HCT116 (cell line): ENCODE data around the gene PLA2G12B. TPM values are rescaled to one million over a fixed set of nuclear protein-coding genes. Genes with fewer than 3 reads are reported as not detected.

Source experiments
- ATAC-seq: fragments of 200-7000 bp; cut with Tn5 transposase; 2 replicates; pipeline ENCODE4 v1.9.1; 2020; ENCODE audit warnings: mild to moderate bottlenecking, moderate library complexity
- BruUV-seq: library from RNA; stranded (reverse); fragments of 400-500 nt; replicated peaks from 2 replicates; lab custom pipeline; 2021; lab: Mats Ljungman, UMichigan
- CTCF ChIA-PET: fragments of 300-600 bp; sonication (Branson Sonifier 250); formaldehyde crosslinking; loops from one replicate; lab custom pipeline; 2021; ENCODE audit warnings: antibody characterized with exemption; lab: Charles Lee
- POLR2A ChIA-PET: fragments of 300-600, 350-600 bp; sonication (Branson Sonifier 250); formaldehyde crosslinking; loops from one replicate; lab custom pipeline; 2021; ENCODE audit warnings: antibody characterized with exemption; lab: Charles Lee
- RAD21 ChIA-PET, 2 experiments: fragments of 300-600 bp; sonication (Branson Sonifier 250); formaldehyde crosslinking; loops; one replicate each; lab custom pipeline; 2023; ENCODE audit warnings: low total read pairs in 2 of 2; ENCODE audit not compliant: uncharacterized antibody in 2 of 2, unreplicated experiment in 2 of 2, low non-redundant PET in 1 of 2; lab: Charles Lee
- DNase-seq: peaks from one replicate; pipeline ENCODE4 v3.0.0-alpha.2; 2010; ENCODE audit warnings: low read depth, low spot score
- H2AFZ ChIP-seq: fragments of 200-600 bp; shearing (Covaris generic), sonication (generic); 2 replicates; pipeline ENCODE4 v1.6.1; 2017; ENCODE audit warnings: low read depth, mixed run types, mixed read lengths, antibody characterized with exemption, low read length; ENCODE audit not compliant: poor library complexity, severe bottlenecking
- H3K27ac ChIP-seq: 2 replicates; pipeline ENCODE4 v1.5.1; 2012; ENCODE audit warnings: low read depth, low read length
- H3K27me3 ChIP-seq: fragments of 200-600 bp; sonication (generic); 2 replicates; pipeline ENCODE4 v1.6.1; 2016; ENCODE audit warnings: mixed run types, low read length, mixed read lengths; ENCODE audit not compliant: insufficient read depth
- H3K36me3 ChIP-seq, 2 experiments: fragments of 200-500 bp in 1 of 2; fragments of 200-600 bp in 1 of 2; sonication (Bioruptor generic) in 1 of 2; sonication (generic) in 1 of 2; 2 replicates each; pipeline versions ENCODE4 v1.5.1 to v1.6.1; 2014 to 2016; ENCODE audit warnings: low read length in 2 of 2, inconsistent platforms in 1 of 2, mixed read lengths in 1 of 2, mixed run types in 1 of 2; ENCODE audit not compliant: insufficient read depth in 2 of 2, control insufficient read depth in 1 of 2
- H3K4me1 ChIP-seq, 2 experiments: fragments of 200-600 bp in 1 of 2; sonication (generic) in 1 of 2; 2 replicates each; pipeline versions ENCODE4 v1.5.1 to v1.6.1; 2012 to 2017; ENCODE audit warnings: low read length in 2 of 2, inconsistent platforms in 1 of 2, mild to moderate bottlenecking in 1 of 2, mixed read lengths in 1 of 2, mixed run types in 1 of 2, moderate library complexity in 1 of 2; ENCODE audit not compliant: insufficient read depth in 2 of 2, control insufficient read depth in 1 of 2
- H3K4me2 ChIP-seq: fragments of 200-600 bp; sonication (generic); 2 replicates; pipeline ENCODE4 v1.6.1; 2017; ENCODE audit warnings: mixed run types, low read length, mixed read lengths
- H3K4me3 ChIP-seq, 2 experiments: fragments of 200-600 bp in 1 of 2; sonication (generic) in 1 of 2; replicated peaks in 1 of 2; 2 replicates each; pipeline ENCODE4 v1.5.1; 2011 to 2016; ENCODE audit warnings: low read length in 2 of 2, control low read depth in 1 of 2, low read depth in 1 of 2, mild to moderate bottlenecking in 1 of 2, mixed read lengths in 1 of 2, mixed run types in 1 of 2
- H3K79me2 ChIP-seq: fragments of 200-600 bp; sonication (generic); 2 replicates; pipeline ENCODE4 v1.6.1; 2017; ENCODE audit warnings: mild to moderate bottlenecking, mixed run types, low read length, moderate library complexity, mixed read lengths; ENCODE audit not compliant: insufficient read depth
- H3K9ac ChIP-seq: fragments of 200-600 bp; sonication (generic); 2 replicates; pipeline ENCODE4 v1.6.1; 2016; ENCODE audit warnings: low read length, mixed read lengths
- H3K9me2 ChIP-seq: fragments of 200-600 bp; sonication (generic), shearing (Covaris generic); 2 replicates; pipeline ENCODE4 v1.6.1; 2017; ENCODE audit warnings: mixed run types, mild to moderate bottlenecking, moderate library complexity; ENCODE audit not compliant: insufficient read depth
- H3K9me3 ChIP-seq, 2 experiments: fragments of 200-500 bp in 1 of 2; fragments of 200-600 bp in 1 of 2; sonication (Bioruptor generic) in 1 of 2; sonication (generic) in 1 of 2; 2 replicates each; pipeline ENCODE4 v1.6.1; 2014 to 2017; ENCODE audit warnings: low read length in 2 of 2, mixed read lengths in 2 of 2, inconsistent platforms in 1 of 2, low read depth in 1 of 2, mild to moderate bottlenecking in 1 of 2, mixed run types in 1 of 2, moderate library complexity in 1 of 2; ENCODE audit not compliant: control insufficient read depth in 1 of 2, insufficient read depth in 1 of 2
- H4K20me1 ChIP-seq: fragments of 200-600 bp; sonication (generic), shearing (Covaris generic); 2 replicates; pipeline ENCODE4 v1.6.1; 2017; ENCODE audit warnings: mixed run types, mild to moderate bottlenecking, moderate library complexity; ENCODE audit not compliant: insufficient read depth
- CBX3 ChIP-seq: IDR thresholded peaks from 2 replicates; pipeline ENCODE4 v1.6.1; 2012; ENCODE audit warnings: low read depth
- CEBPB ChIP-seq: IDR thresholded peaks from 2 replicates; pipeline ENCODE4 v1.6.1; 2012; ENCODE audit warnings: low read depth
- ELF1 ChIP-seq: IDR thresholded peaks from 2 replicates; pipeline ENCODE4 v1.6.1; 2012; ENCODE audit warnings: low read depth, borderline replicate concordance
- EZH2 ChIP-seq: fragments of 200-600 bp; sonication (generic); IDR thresholded peaks from 2 replicates; pipeline ENCODE4 v1.6.1; 2017; ENCODE audit warnings: antibody characterized with exemption, mixed run types
- FOSL1 ChIP-seq: IDR thresholded peaks from 2 replicates; pipeline ENCODE4 v1.6.1; 2012; ENCODE audit warnings: low read depth
- JUND ChIP-seq: IDR thresholded peaks from 2 replicates; pipeline ENCODE4 v1.6.1; 2012
- MAX ChIP-seq: IDR thresholded peaks from 2 replicates; pipeline ENCODE4 v1.6.1; 2012
- POLR2A ChIP-seq: IDR thresholded peaks from 2 replicates; pipeline ENCODE4 v1.7.0; 2011; ENCODE audit warnings: borderline replicate concordance; ENCODE audit not compliant: insufficient read depth, insufficient read length; ENCODE audit errors: extremely low read depth
- POLR2AphosphoS5 ChIP-seq: IDR thresholded peaks from 2 replicates; pipeline ENCODE4 v1.6.1; 2011; ENCODE audit warnings: mild to moderate bottlenecking, low read depth, low read length, moderate library complexity
- REST ChIP-seq: IDR thresholded peaks from 2 replicates; pipeline ENCODE4 v1.6.1; 2012; ENCODE audit warnings: low read depth
- SIN3A ChIP-seq: IDR thresholded peaks from 2 replicates; pipeline ENCODE4 v1.6.1; 2012; ENCODE audit warnings: low read depth
- SP1 ChIP-seq: IDR thresholded peaks from 2 replicates; pipeline ENCODE4 v1.6.1; 2012; ENCODE audit warnings: low read depth
- SRF ChIP-seq: IDR thresholded peaks from 2 replicates; pipeline ENCODE4 v1.6.1; 2012; ENCODE audit warnings: low read depth
- TCF7L2 ChIP-seq: IDR thresholded peaks from 2 replicates; pipeline ENCODE4 v1.7.0; 2011; ENCODE audit warnings: borderline replicate concordance, inconsistent platforms; ENCODE audit not compliant: insufficient read depth, insufficient read length; ENCODE audit errors: extremely low read depth
- YY1 ChIP-seq: IDR thresholded peaks from 2 replicates; pipeline ENCODE4 v1.6.1; 2011; ENCODE audit warnings: low read length, low read depth, moderate library complexity, mild to moderate bottlenecking; ENCODE audit not compliant: insufficient replicate concordance; ENCODE audit errors: extremely low read depth
- ZFX ChIP-seq: fragments of 450-650 bp; IDR thresholded peaks from 2 replicates; pipeline ENCODE4 v1.6.1; 2017
- intact Hi-C: fragments of 100-400 bp; cut with micrococcal nuclease; formaldehyde crosslinking; loops from 2 replicates; pipeline ENCODE4 v1.10.0; 2022
- total RNA-seq: library from RNA; stranded (reverse); gene quantifications from one replicate; pipeline ENCODE4 v1.2.1, GENCODE V29; 2021; ENCODE audit not compliant: unreplicated experiment
- TF ChIP-seq, protein P1 (sequence below), 3 experiments: fragments of 200-600 bp in 1 of 3; sonication (generic) in 1 of 3; IDR thresholded peaks in 2 of 3; conservative IDR thresholded peaks in 1 of 3; 2 replicates each; pipeline ENCODE4 v1.5.1; 2012 to 2017; ENCODE audit warnings: low read depth in 2 of 3, low read length in 2 of 3, antibody characterized with exemption in 1 of 3, borderline replicate concordance in 1 of 3, control low read depth in 1 of 3, mild to moderate bottlenecking in 1 of 3, mixed read lengths in 1 of 3, mixed run types in 1 of 3, moderate library complexity in 1 of 3; ENCODE audit not compliant: insufficient read depth in 1 of 3
- TF ChIP-seq, protein P2 (sequence below): IDR thresholded peaks from 2 replicates; pipeline ENCODE4 v1.6.1; 2011; ENCODE audit warnings: mild to moderate bottlenecking, low read length, moderate library complexity; ENCODE audit not compliant: insufficient replicate concordance; ENCODE audit errors: extremely low read depth
- TF ChIP-seq, protein P3 (sequence below): IDR thresholded peaks from 2 replicates; pipeline ENCODE4 v1.6.1; 2012

PLA2G12B gene
- total RNA-seq, 1 experiment from 2014 or later = not detected

- H3K36me3 ChIP-seq = no peaks in the 10 kb centered on the region
- H2AFZ ChIP-seq = no peak overlapping the region
- no TSS peak for BruUV-seq
- ChIA-PET CTCF (no interaction called here), RAD21 (no interaction called here), POLR2A (no interaction called here)
- no peaks in the 10 kb centered on the region for H3K79me2 ChIP-seq
- H3K4me3 ChIP-seq = no peak overlapping the region
- TF ChIP-seq EZH2 = no peak
- TF ChIP-seq TCF7L2 = no peak
- TF ChIP-seq POLR2AphosphoS5 = no peak
- no peak for TF ChIP-seq SRF
- no peak for TF ChIP-seq CBX3
- no peak for TF ChIP-seq SP1
- TF ChIP-seq ELF1 = no peak
- TF ChIP-seq, protein P1, sequence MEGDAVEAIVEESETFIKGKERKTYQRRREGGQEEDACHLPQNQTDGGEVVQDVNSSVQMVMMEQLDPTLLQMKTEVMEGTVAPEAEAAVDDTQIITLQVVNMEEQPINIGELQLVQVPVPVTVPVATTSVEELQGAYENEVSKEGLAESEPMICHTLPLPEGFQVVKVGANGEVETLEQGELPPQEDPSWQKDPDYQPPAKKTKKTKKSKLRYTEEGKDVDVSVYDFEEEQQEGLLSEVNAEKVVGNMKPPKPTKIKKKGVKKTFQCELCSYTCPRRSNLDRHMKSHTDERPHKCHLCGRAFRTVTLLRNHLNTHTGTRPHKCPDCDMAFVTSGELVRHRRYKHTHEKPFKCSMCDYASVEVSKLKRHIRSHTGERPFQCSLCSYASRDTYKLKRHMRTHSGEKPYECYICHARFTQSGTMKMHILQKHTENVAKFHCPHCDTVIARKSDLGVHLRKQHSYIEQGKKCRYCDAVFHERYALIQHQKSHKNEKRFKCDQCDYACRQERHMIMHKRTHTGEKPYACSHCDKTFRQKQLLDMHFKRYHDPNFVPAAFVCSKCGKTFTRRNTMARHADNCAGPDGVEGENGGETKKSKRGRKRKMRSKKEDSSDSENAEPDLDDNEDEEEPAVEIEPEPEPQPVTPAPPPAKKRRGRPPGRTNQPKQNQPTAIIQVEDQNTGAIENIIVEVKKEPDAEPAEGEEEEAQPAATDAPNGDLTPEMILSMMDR (IDR thresholded peaks at IDR 0.05 in 2 of 3, conservative IDR thresholded peaks at IDR 0.05 in 1 of 3; ENCODE audit: borderline replicate concordance in 1 of 3, insufficient read depth in 1 of 3, low read depth in 2 of 3, low read length in 2 of 3) = no peak
- TF ChIP-seq FOSL1 = no peak
- no peak for TF ChIP-seq POLR2A
- no peak for TF ChIP-seq MAX
- TF ChIP-seq, protein P2, sequence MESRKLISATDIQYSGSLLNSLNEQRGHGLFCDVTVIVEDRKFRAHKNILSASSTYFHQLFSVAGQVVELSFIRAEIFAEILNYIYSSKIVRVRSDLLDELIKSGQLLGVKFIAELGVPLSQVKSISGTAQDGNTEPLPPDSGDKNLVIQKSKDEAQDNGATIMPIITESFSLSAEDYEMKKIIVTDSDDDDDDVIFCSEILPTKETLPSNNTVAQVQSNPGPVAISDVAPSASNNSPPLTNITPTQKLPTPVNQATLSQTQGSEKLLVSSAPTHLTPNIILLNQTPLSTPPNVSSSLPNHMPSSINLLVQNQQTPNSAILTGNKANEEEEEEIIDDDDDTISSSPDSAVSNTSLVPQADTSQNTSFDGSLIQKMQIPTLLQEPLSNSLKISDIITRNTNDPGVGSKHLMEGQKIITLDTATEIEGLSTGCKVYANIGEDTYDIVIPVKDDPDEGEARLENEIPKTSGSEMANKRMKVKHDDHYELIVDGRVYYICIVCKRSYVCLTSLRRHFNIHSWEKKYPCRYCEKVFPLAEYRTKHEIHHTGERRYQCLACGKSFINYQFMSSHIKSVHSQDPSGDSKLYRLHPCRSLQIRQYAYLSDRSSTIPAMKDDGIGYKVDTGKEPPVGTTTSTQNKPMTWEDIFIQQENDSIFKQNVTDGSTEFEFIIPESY = no peak
- no peak for TF ChIP-seq CEBPB
- no peak for TF ChIP-seq JUND
- no peak for TF ChIP-seq YY1
- no peak for TF ChIP-seq REST
- no peak for TF ChIP-seq ZFX
- no peak for TF ChIP-seq SIN3A
- TF ChIP-seq, protein P3, sequence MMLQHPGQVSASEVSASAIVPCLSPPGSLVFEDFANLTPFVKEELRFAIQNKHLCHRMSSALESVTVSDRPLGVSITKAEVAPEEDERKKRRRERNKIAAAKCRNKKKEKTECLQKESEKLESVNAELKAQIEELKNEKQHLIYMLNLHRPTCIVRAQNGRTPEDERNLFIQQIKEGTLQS = no peak
- H3K4me1 ChIP-seq = no peaks in the 10 kb centered on the region
- no peak for ATAC-seq
- H3K27me3 ChIP-seq = no peaks in the 10 kb centered on the region; the same call in 1 of the 2 replicates
- intact Hi-C loops = no loop called here
- H3K4me2 ChIP-seq = no peak overlapping the region
- DNase-seq = no peak
- no peaks in the 10 kb centered on the region for H3K9me2 ChIP-seq
- H3K9ac ChIP-seq = no peak overlapping the region
- no peaks in the 10 kb centered on the region for H3K9me3 ChIP-seq
- H4K20me1 ChIP-seq = no peaks in the 10 kb centered on the region
- H3K27ac ChIP-seq = no peak overlapping the region
These were observed 2.4 kb downstream of the PLA2G12B start for GRCh38 chr10:72952189-72952588.
